Subcutaneous adipose tissue (tissue), 4 donors: ENCODE results near the gene HMX1. TPM values are rescaled to one million over a fixed set of nuclear protein-coding genes. Genes with fewer than 3 reads are reported as not detected.

Source experiments
- CTCF ChIP-seq: fragments of 450-650 bp; IDR thresholded peaks from one replicate; pipeline ENCODE4 v1.5.1; 2016; ENCODE audit warnings: low read depth, mild to moderate bottlenecking, control low read depth, antibody characterized with exemption, moderate library complexity
- total RNA-seq, 4 donors: library from RNA; depleted of rRNA; stranded (reverse); fragments of >200 nt; gene quantifications; one replicate each; pipeline ENCODE4 v1.1.0, GENCODE V29; 2016

HMX1 gene
- total RNA-seq, 4 donors from 2014 or later = not detected

- no peak for TF ChIP-seq CTCF
Measured at GRCh38 chr4:8817096-8817812, 54.4 kb downstream of the HMX1 start.
